NT2/D1 (cell line): ENCODE data around the gene TAS2R60.

Source experiments
- YY1 ChIP-seq: IDR thresholded peaks from 2 replicates; pipeline ENCODE4 v1.6.1; 2011; ENCODE audit not compliant: insufficient read length, insufficient read depth
- ZNF274 ChIP-seq: IDR thresholded peaks from 2 replicates; pipeline ENCODE4 v1.6.1; 2011; ENCODE audit warnings: mild to moderate bottlenecking, low read depth, low read length

DNA sequence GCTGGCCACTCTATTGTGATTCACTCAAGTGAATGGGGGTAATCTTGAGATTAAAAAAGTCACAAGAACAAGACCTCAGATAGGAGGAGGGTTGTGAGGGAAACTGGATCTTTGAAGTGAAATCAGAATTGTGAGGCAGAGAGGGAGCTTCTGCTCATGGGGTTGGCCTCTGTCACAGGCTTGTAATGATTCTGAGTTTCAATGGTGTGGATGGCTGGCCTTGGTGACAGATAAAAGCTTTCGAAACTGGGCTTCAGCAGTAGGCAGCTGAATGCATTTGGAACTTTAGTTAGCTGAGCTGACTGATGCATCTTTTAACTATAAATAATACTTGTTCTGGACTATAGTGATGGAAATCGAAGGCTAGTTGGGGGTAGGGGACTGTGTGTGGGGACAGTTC, 12.2 kb downstream of the TAS2R60 start:
- no peak for TF ChIP-seq YY1
- TF ChIP-seq ZNF274 = no peak
